GM12878 (cell line): ENCODE measurements around the gene DLG4. TPM values are rescaled to one million over a fixed set of nuclear protein-coding genes. Genes with fewer than 3 reads are reported as not detected.

ENCODE experiments used
- EGR1 ChIP-seq, 2 experiments: IDR thresholded peaks; 1 replicate in 1 of 2; 2 replicates in 1 of 2; pipeline ENCODE4 v1.6.1; 2011 to 2012; ENCODE audit warnings: low read depth in 2 of 2, low read length in 2 of 2, borderline replicate concordance in 1 of 2, mild to moderate bottlenecking in 1 of 2, moderate library complexity in 1 of 2
- ETV6 ChIP-seq, 2 experiments: fragments of 450-650 bp in 1 of 2; IDR thresholded peaks in 1 of 2; conservative IDR thresholded peaks in 1 of 2; 2 replicates each; pipeline ENCODE4 v1.6.1; 2014; ENCODE audit warnings: antibody characterized with exemption in 1 of 2, borderline replicate concordance in 1 of 2, low read depth in 1 of 2, mild to moderate bottlenecking in 1 of 2, moderate library complexity in 1 of 2
- FOXM1 ChIP-seq: IDR thresholded peaks from 2 replicates; pipeline ENCODE4 v1.6.1; 2012; ENCODE audit warnings: low read depth, mild to moderate bottlenecking, inconsistent platforms, low read length, moderate library complexity
- GABPA ChIP-seq: IDR thresholded peaks from 2 replicates; pipeline ENCODE4 v1.6.1; 2014; ENCODE audit warnings: antibody characterized with exemption, low read depth, mild to moderate bottlenecking, inconsistent platforms
- HDAC2 ChIP-seq: fragments of 200-600 bp; sonication (generic); IDR thresholded peaks from 2 replicates; pipeline ENCODE4 v1.6.1; 2017
- JUND ChIP-seq: IDR thresholded peaks from 2 replicates; pipeline ENCODE4 v1.6.1; 2012; ENCODE audit warnings: low read depth, mild to moderate bottlenecking, low read length, improper control_type of control experiment, moderate library complexity
- KDM1A ChIP-seq: fragments of 200-600 bp; sonication (generic); IDR thresholded peaks from 2 replicates; pipeline ENCODE4 v1.6.1; 2016; ENCODE audit warnings: borderline replicate concordance
- KLF5 ChIP-seq: fragments of 450-650 bp; IDR thresholded peaks from 2 replicates; pipeline ENCODE4 v1.6.1; 2014; ENCODE audit warnings: mild to moderate bottlenecking; ENCODE audit not compliant: partially characterized antibody
- NR2F1 ChIP-seq: fragments of 450-650 bp; conservative IDR thresholded peaks from 2 replicates; pipeline ENCODE4 v1.6.1; 2017; ENCODE audit warnings: mild to moderate bottlenecking
- PML ChIP-seq: IDR thresholded peaks from 2 replicates; pipeline ENCODE4 v1.6.1; 2012; ENCODE audit warnings: low read length, inconsistent platforms
- RAD21 ChIP-seq: IDR thresholded peaks from 2 replicates; pipeline ENCODE4 v1.6.1; 2011; ENCODE audit warnings: mild to moderate bottlenecking, low read depth, low read length, moderate library complexity; ENCODE audit not compliant: insufficient read depth
- RAD51 ChIP-seq: fragments of 450-650 bp; IDR thresholded peaks from 2 replicates; pipeline ENCODE4 v1.6.1; 2016; ENCODE audit warnings: moderate library complexity, mild to moderate bottlenecking, inconsistent platforms
- RB1 ChIP-seq: fragments of 450-650 bp; formaldehyde crosslinking; IDR thresholded peaks from 2 replicates; pipeline ENCODE4 v1.6.1; 2017; ENCODE audit warnings: mild to moderate bottlenecking, borderline replicate concordance
- RUNX3 ChIP-seq: IDR thresholded peaks from 2 replicates; pipeline ENCODE4 v1.6.1; 2012; ENCODE audit warnings: low read length, inconsistent platforms
- SIN3A ChIP-seq: IDR thresholded peaks from 2 replicates; pipeline ENCODE4 v1.6.1; 2012; ENCODE audit warnings: low read depth, low read length, improper control_type of control experiment
- STAT1 ChIP-seq: fragments of 450-650 bp; conservative IDR thresholded peaks from 2 replicates; pipeline ENCODE4 v1.6.1; 2014; ENCODE audit warnings: antibody characterized with exemption, mild to moderate bottlenecking
- TCF12 ChIP-seq: IDR thresholded peaks from 2 replicates; pipeline ENCODE4 v1.6.1; 2011; ENCODE audit warnings: low read depth, mild to moderate bottlenecking, low read length
- polyA plus RNA-seq, 11 experiments: library from polyadenylated mRNA; depleted of rRNA in 4 of 11; unstranded in 6 of 11; stranded (reverse) in 5 of 11; fragments of >200 nt; fragmentation: Nextera tagmentation in 4 of 11; fragmentation: Illumina TruSeq in 1 of 11; extraction: Ambion mirVana in 4 of 11; extraction: Trizol in 1 of 11; gene quantifications; 1 replicate in 1 of 11; 2 replicates in 10 of 11; pipeline versions ENCODE4 v1.2.1 to v1.2.3, GENCODE V29; 2011 to 2016; ENCODE audit warnings: inconsistent platforms in 2 of 11, missing spikeins in 2 of 11, low read depth in 1 of 11
- total RNA-seq, 4 experiments: library from RNA; depleted of rRNA in 3 of 4; stranded (reverse); fragments of >200 nt in 3 of 4; fragmentation: Illumina TruSeq in 1 of 4; extraction: Trizol in 1 of 4; gene quantifications; 2 replicates each; pipeline versions ENCODE4 v1.2.1 to v1.2.3, GENCODE V29; 2013 to 2021
- TF ChIP-seq, protein P1 (sequence below): fragments of 450-650 bp; IDR thresholded peaks from 2 replicates; pipeline ENCODE4 v1.6.1; 2017; ENCODE audit warnings: mild to moderate bottlenecking, moderate library complexity
- TF ChIP-seq, protein P2 (sequence below): fragments of 450-650 bp; IDR thresholded peaks from 2 replicates; pipeline ENCODE4 v1.6.1; 2018; ENCODE audit warnings: mild to moderate bottlenecking, low read depth, moderate library complexity; ENCODE audit not compliant: partially characterized antibody
- TF ChIP-seq, protein P3 (sequence below): fragments of 150-350 bp; IDR thresholded peaks from 2 replicates; pipeline ENCODE4 v1.6.1; 2014; ENCODE audit warnings: mild to moderate bottlenecking, low read depth, low read length
- TF ChIP-seq, protein P4 (sequence below): IDR thresholded peaks from 2 replicates; pipeline ENCODE4 v1.6.1; 2011; ENCODE audit warnings: low read depth, low read length, improper control_type of control experiment, borderline replicate concordance

DLG4 gene
- total and polyA plus RNA-seq, 10 of the 15 experiments (the other 5 are each of a cell fraction or from before 2014, with no cell fraction given), result 0.07 to 4.1 (median 1.3) TPM

- TF ChIP-seq NR2F1, result peak; percentile 47; the same call in 1 of the 2 replicates
- peak; percentile 99 for TF ChIP-seq RAD51
- TF ChIP-seq SIN3A, result peak; percentile 97
- TF ChIP-seq, protein P1, sequence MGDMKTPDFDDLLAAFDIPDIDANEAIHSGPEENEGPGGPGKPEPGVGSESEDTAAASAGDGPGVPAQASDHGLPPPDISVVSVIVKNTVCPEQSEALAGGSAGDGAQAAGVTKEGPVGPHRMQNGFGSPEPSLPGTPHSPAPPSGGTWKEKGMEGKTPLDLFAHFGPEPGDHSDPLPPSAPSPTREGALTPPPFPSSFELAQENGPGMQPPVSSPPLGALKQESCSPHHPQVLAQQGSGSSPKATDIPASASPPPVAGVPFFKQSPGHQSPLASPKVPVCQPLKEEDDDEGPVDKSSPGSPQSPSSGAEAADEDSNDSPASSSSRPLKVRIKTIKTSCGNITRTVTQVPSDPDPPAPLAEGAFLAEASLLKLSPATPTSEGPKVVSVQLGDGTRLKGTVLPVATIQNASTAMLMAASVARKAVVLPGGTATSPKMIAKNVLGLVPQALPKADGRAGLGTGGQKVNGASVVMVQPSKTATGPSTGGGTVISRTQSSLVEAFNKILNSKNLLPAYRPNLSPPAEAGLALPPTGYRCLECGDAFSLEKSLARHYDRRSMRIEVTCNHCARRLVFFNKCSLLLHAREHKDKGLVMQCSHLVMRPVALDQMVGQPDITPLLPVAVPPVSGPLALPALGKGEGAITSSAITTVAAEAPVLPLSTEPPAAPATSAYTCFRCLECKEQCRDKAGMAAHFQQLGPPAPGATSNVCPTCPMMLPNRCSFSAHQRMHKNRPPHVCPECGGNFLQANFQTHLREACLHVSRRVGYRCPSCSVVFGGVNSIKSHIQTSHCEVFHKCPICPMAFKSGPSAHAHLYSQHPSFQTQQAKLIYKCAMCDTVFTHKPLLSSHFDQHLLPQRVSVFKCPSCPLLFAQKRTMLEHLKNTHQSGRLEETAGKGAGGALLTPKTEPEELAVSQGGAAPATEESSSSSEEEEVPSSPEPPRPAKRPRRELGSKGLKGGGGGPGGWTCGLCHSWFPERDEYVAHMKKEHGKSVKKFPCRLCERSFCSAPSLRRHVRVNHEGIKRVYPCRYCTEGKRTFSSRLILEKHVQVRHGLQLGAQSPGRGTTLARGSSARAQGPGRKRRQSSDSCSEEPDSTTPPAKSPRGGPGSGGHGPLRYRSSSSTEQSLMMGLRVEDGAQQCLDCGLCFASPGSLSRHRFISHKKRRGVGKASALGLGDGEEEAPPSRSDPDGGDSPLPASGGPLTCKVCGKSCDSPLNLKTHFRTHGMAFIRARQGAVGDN, result peak; percentile 57; the same call in 1 of the 2 replicates
- peak; percentile 90 for TF ChIP-seq RUNX3
- TF ChIP-seq, protein P2, sequence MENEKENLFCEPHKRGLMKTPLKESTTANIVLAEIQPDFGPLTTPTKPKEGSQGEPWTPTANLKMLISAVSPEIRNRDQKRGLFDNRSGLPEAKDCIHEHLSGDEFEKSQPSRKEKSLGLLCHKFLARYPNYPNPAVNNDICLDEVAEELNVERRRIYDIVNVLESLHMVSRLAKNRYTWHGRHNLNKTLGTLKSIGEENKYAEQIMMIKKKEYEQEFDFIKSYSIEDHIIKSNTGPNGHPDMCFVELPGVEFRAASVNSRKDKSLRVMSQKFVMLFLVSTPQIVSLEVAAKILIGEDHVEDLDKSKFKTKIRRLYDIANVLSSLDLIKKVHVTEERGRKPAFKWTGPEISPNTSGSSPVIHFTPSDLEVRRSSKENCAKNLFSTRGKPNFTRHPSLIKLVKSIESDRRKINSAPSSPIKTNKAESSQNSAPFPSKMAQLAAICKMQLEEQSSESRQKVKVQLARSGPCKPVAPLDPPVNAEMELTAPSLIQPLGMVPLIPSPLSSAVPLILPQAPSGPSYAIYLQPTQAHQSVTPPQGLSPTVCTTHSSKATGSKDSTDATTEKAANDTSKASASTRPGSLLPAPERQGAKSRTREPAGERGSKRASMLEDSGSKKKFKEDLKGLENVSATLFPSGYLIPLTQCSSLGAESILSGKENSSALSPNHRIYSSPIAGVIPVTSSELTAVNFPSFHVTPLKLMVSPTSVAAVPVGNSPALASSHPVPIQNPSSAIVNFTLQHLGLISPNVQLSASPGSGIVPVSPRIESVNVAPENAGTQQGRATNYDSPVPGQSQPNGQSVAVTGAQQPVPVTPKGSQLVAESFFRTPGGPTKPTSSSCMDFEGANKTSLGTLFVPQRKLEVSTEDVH, result peak; percentile 96
- TF ChIP-seq, protein P3, sequence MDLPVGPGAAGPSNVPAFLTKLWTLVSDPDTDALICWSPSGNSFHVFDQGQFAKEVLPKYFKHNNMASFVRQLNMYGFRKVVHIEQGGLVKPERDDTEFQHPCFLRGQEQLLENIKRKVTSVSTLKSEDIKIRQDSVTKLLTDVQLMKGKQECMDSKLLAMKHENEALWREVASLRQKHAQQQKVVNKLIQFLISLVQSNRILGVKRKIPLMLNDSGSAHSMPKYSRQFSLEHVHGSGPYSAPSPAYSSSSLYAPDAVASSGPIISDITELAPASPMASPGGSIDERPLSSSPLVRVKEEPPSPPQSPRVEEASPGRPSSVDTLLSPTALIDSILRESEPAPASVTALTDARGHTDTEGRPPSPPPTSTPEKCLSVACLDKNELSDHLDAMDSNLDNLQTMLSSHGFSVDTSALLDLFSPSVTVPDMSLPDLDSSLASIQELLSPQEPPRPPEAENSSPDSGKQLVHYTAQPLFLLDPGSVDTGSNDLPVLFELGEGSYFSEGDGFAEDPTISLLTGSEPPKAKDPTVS, result no peak
- TF ChIP-seq STAT1, result 0 out of 2 replicates have a peak, but pooled peaks have one; percentile 67
- TF ChIP-seq, protein P4, sequence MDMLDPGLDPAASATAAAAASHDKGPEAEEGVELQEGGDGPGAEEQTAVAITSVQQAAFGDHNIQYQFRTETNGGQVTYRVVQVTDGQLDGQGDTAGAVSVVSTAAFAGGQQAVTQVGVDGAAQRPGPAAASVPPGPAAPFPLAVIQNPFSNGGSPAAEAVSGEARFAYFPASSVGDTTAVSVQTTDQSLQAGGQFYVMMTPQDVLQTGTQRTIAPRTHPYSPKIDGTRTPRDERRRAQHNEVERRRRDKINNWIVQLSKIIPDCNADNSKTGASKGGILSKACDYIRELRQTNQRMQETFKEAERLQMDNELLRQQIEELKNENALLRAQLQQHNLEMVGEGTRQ, result peak; percentile 97
- TF ChIP-seq JUND, result no peak
- TF ChIP-seq PML, result peak; percentile 93
- TF ChIP-seq EGR1 (IDR thresholded peaks at IDR 0.05; ENCODE audit: borderline replicate concordance in 1 of 2, low read depth in 2 of 2, low read length in 2 of 2), result peak in 1 of 2 experiments; percentile 67; a peak in 1 of 3 replicates
- TF ChIP-seq GABPA, result peak; percentile 32; the same call in 1 of the 2 replicates
- no peak for TF ChIP-seq RAD21
- 0 out of 4 replicates have a peak, but pooled peaks of 1 of the 2 experiments have one; percentile 20 for TF ChIP-seq ETV6 (conservative IDR thresholded peaks at IDR 0.05 in 1 of 2, IDR thresholded peaks at IDR 0.05 in 1 of 2; ENCODE audit: borderline replicate concordance in 1 of 2, low read depth in 1 of 2)
- TF ChIP-seq TCF12, result peak; percentile 57; the same call in 1 of the 2 replicates
- peak; percentile 93; the same call in 1 of the 2 replicates for TF ChIP-seq RB1
- peak; percentile 47 for TF ChIP-seq KLF5
- no peak for TF ChIP-seq HDAC2
- no peak for TF ChIP-seq KDM1A
- TF ChIP-seq FOXM1, result peak; percentile 77; the same call in 1 of the 2 replicates
Observed at GRCh38 chr17:7242717-7243452, 23.2 kb upstream of the DLG4 start (continued).
